Measurements from ENCODE around the gene UBE2V1.
"Not testable (repeated sequence)": the region's sequence is repeated elsewhere in the genome, so short reads cannot be mapped to it uniquely, and the experiment has no call there.

UBE2V1 gene

GRCh38 chr20:50136822-50137599 lies 24.1 kb upstream of the UBE2V1 start:
- no peak overlapping the region for H3K4me3 ChIP-seq (ENCODE audit: low read depth, low read length)
- no peak for TF ChIP-seq CTCF (IDR thresholded peaks at IDR 0.05; ENCODE audit: control insufficient read depth, extremely low read depth, insufficient read depth)
- no peak for DNase-seq (ENCODE audit: low read depth)

GRCh38 chr20:50135157-50135556 lies 22.2 kb upstream of the UBE2V1 start:
- DNase-seq (ENCODE audit: low read depth); H3K4me3 ChIP-seq (ENCODE audit: low read depth, low read length): not testable (repeated sequence)

GRCh38 chr20:50133474-50134217 lies 20.7 kb upstream of the UBE2V1 start:
- H3K4me3 ChIP-seq (ENCODE audit: low read depth, low read length) = no peak overlapping the region
- no peak for TF ChIP-seq CTCF (IDR thresholded peaks at IDR 0.05; ENCODE audit: control insufficient read depth, extremely low read depth, insufficient read depth)
- DNase-seq (ENCODE audit: low read depth) = no peak

- TF ChIP-seq CTCF (IDR thresholded peaks at IDR 0.05; ENCODE audit: control insufficient read depth, extremely low read depth, insufficient read depth) = no peak
- no peak for DNase-seq (ENCODE audit: low read depth)
- H3K4me3 ChIP-seq (ENCODE audit: low read depth, low read length) = no peak overlapping the region
These were observed 20.1 kb upstream of the UBE2V1 start for GRCh38 chr20:50133041-50133440.

- TF ChIP-seq CTCF (IDR thresholded peaks at IDR 0.05; ENCODE audit: control insufficient read depth, extremely low read depth, insufficient read depth) = no peak
- no peak overlapping the region for H3K4me3 ChIP-seq (ENCODE audit: low read depth, low read length)
- DNase-seq (ENCODE audit: low read depth) = peak; percentile 45
These were observed 18.0 kb upstream of the UBE2V1 start for GRCh38 chr20:50130995-50131394.

GRCh38 chr20:50130356-50130723 lies 17.4 kb upstream of the UBE2V1 start:
- no peak for DNase-seq (ENCODE audit: low read depth)
- no peak overlapping the region for H3K4me3 ChIP-seq (ENCODE audit: low read depth, low read length)
- TF ChIP-seq CTCF (IDR thresholded peaks at IDR 0.05; ENCODE audit: control insufficient read depth, extremely low read depth, insufficient read depth) = no peak

GRCh38 chr20:50129662-50130355 lies 16.9 kb upstream of the UBE2V1 start:
- H3K4me3 ChIP-seq (ENCODE audit: low read depth, low read length) = no peak overlapping the region
- TF ChIP-seq CTCF (IDR thresholded peaks at IDR 0.05; ENCODE audit: control insufficient read depth, extremely low read depth, insufficient read depth) = no peak
- no peak for DNase-seq (ENCODE audit: low read depth)

Measured in LNCaP clone FGC (cell line).